ENCODE measurements around the gene BORCS6. TPM values are rescaled to one million over a fixed set of nuclear protein-coding genes. Genes with fewer than 3 reads are reported as not detected.

The BORCS6 gene
- total and polyA plus RNA-seq, 9 of the 15 experiments (the other 6 are each of a cell fraction or from before 2014, with no cell fraction given): 0.01 to 7.4 (median 2.3) TPM

- TF ChIP-seq EWSR1 (IDR thresholded peaks at IDR 0.05; ENCODE audit: borderline replicate concordance, low read depth, partially characterized antibody) (no peak), HNRNPK (IDR thresholded peaks at IDR 0.05; ENCODE audit: low read depth, low read length, poor library complexity, severe bottlenecking) (no peak), PRMT5 (CRISPR knock-in tag; IDR thresholded peaks at IDR 0.05) (no peak), HDAC2 (IDR thresholded peaks at IDR 0.05) (no peak), ATF6 (CRISPR knock-in tag; IDR thresholded peaks at IDR 0.05) (no peak), L3MBTL2 (IDR thresholded peaks at IDR 0.05) (no peak), PTTG1 (tag; IDR thresholded peaks at IDR 0.05; ENCODE audit: low read depth) (no peak), TAF15 (IDR thresholded peaks at IDR 0.05; ENCODE audit: low read depth, low read length) (no peak), ZNF253 (CRISPR knock-in tag; conservative IDR thresholded peaks at IDR 0.05) (no peak), RB1 (IDR thresholded peaks at IDR 0.05; ENCODE audit: low read depth) (0 out of 2 replicates have a peak, but pooled peaks have one; percentile 13), KAT8 (IDR thresholded peaks at IDR 0.05; ENCODE audit: low read depth) (no peak), SPI1 (IDR thresholded peaks at IDR 0.05; ENCODE audit: borderline replicate concordance, low read depth, low read length) (peak; percentile 61), RBM14 (IDR thresholded peaks at IDR 0.05; ENCODE audit: borderline replicate concordance, insufficient read depth, low read depth, low read length) (no peak), XRCC4 (IDR thresholded peaks at IDR 0.05; ENCODE audit: extremely low read depth, insufficient read depth, insufficient read length) (no peak), ZNF184 (CRISPR knock-in tag; IDR thresholded peaks at IDR 0.05) (no peak), ILF3 (IDR thresholded peaks at IDR 0.05; ENCODE audit: borderline replicate concordance) (no peak), ZBTB12 (CRISPR knock-in tag; IDR thresholded peaks at IDR 0.05) (no peak), KDM5B (IDR thresholded peaks at IDR 0.05; ENCODE audit: insufficient replicate concordance, low read depth, low read length) (no peak), NR2F6 (CRISPR knock-in tag; IDR thresholded peaks at IDR 0.05) (no peak), CTCFL (IDR thresholded peaks at IDR 0.05; ENCODE audit: borderline replicate concordance, insufficient read depth, low read depth, low read length, poor library complexity, severe bottlenecking) (peak; percentile 74), CREB1 (IDR thresholded peaks at IDR 0.05) (no peak), CREB1 (CRISPR knock-in tag; IDR thresholded peaks at IDR 0.05) (no peak), RFX7 (CRISPR knock-in tag; IDR thresholded peaks at IDR 0.05) (no peak)
Measured at GRCh38 chr17:8158267-8159031, 31.5 kb downstream of the BORCS6 start (continued).
